PC-9 (cell line): ENCODE data around the gene TBC1D10B.

Experiments
- CTCF ChIP-seq: fragments of 200-600 bp; sonication (generic); conservative IDR thresholded peaks from 2 replicates; pipeline ENCODE4 v1.6.1; 2017; ENCODE audit warnings: mixed run types, antibody characterized with exemption, mild to moderate bottlenecking, moderate library complexity
- EZH2 ChIP-seq: fragments of 200-600 bp; sonication (generic); IDR thresholded peaks from 2 replicates; pipeline ENCODE4 v1.8.0; 2017; ENCODE audit warnings: antibody characterized with exemption, low read depth

GRCh38 chr16:30418350-30419181, 48.3 kb upstream of the TBC1D10B start:
- TF ChIP-seq CTCF (no peak; the same call in 1 of the 2 replicates), EZH2 (no peak)
